Measurements from ENCODE around the gene BCL2.
"Not testable (repeated sequence)": the region's sequence is repeated elsewhere in the genome, so short reads cannot be mapped to it uniquely, and the experiment has no call there.

BCL2 gene

GRCh38 chr18:63208676-63209075, 110.9 kb downstream of the BCL2 start:
- Mint-ChIP-seq H3K27ac (peak overlapping the region; percentile 94), H3K27me3 (no peaks in the 10 kb centered on the region), H3K9me3 (no peaks in the 10 kb centered on the region), H3K4me3 (peak overlapping the region; percentile 81), H3K4me1 (ENCODE audit: low read depth) (peaks cover 99% of the 10 kb centered on the region), H3K36me3 (ENCODE audit: low read depth) (peaks cover 31% of the 10 kb centered on the region)

DNA sequence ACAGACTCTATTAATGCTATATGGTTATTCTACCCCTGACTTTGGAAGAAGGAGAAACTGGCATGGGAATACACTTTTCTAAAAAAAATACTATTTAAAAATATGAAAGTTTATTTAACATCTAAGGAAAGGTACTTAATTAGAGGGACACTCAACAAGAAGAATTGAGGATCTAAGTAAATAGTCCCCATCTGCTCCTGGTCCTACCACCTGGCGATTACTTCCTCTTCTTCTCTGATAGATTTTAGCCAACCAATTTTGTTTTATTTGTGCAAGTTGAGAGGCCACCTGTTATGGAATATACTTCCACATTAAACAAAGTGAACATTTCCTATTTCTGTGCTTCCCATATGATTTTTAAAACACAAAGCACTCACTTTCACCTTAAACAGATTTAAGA, 111.7 kb downstream of the BCL2 start:
- H3K27ac Mint-ChIP-seq: peak overlapping the region; percentile 94
- peaks cover 98% of the 10 kb centered on the region for H3K4me1 Mint-ChIP-seq (ENCODE audit: low read depth)
- peak overlapping the region; percentile 81 for H3K4me3 Mint-ChIP-seq
- H3K27me3 Mint-ChIP-seq: no peaks in the 10 kb centered on the region
- no peaks in the 10 kb centered on the region for H3K9me3 Mint-ChIP-seq
- peaks cover 27% of the 10 kb centered on the region for H3K36me3 Mint-ChIP-seq (ENCODE audit: low read depth)

- Mint-ChIP-seq H3K27me3 (no peaks in the 10 kb centered on the region), H3K36me3 (ENCODE audit: low read depth) (peaks cover 27% of the 10 kb centered on the region)
Observed at GRCh38 chr18:63207143-63207790, 112.3 kb downstream of the BCL2 start.

DNA sequence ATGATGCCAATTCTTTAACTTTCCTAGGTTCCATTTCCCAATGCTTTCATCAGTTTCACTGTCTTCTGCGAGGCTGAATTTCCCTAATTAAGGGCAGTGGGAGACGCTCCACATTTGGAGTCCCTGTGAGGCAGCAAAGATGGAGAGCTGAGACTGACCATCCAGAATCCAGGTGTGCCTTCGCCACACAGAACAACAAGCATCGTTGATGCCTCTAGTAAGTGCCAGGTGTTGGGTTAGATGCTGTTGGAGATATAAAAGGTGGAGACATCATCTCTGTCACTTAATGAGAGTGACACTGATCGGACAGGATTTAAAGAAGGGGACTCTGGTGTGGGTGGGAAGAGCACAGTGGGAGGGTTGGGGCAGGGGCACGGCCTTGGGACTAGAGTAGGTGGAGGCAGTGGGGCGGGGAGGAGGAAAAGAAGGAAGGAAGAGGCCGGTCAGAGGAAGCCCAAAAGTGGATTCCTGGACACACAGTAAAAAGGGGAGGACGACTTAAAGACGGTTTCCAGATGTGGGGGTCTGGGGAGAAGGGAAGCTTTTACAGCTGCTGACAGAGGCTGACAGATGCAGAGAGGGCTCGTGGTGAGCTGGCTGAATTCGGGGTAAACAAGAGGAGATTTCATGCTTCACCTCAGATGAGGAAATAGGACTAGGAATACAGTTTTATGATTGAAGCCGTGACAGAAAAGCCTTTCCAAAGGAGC, 113.0 kb downstream of the BCL2 start:
- Mint-ChIP-seq H3K4me3 (peak overlapping the region; percentile 81), H3K9me3 (no peaks in the 10 kb centered on the region), H3K36me3 (ENCODE audit: low read depth) (peaks cover 26% of the 10 kb centered on the region), H3K4me1 (ENCODE audit: low read depth) (peaks cover 94% of the 10 kb centered on the region), H3K27ac (peak overlapping the region; percentile 94), H3K27me3 (no peaks in the 10 kb centered on the region)

More at GRCh38 chr18:63207143-63207790, 112.3 kb downstream of the BCL2 start:
- peaks cover 98% of the 10 kb centered on the region for H3K4me1 Mint-ChIP-seq (ENCODE audit: low read depth)
- H3K27ac Mint-ChIP-seq: peak overlapping the region; percentile 94
- H3K9me3 Mint-ChIP-seq: no peaks in the 10 kb centered on the region
- peak overlapping the region; percentile 81 for H3K4me3 Mint-ChIP-seq

- Mint-ChIP-seq H3K27me3 (no peaks in the 10 kb centered on the region), H3K36me3 (ENCODE audit: low read depth) (peaks cover 22% of the 10 kb centered on the region)
Observed at GRCh38 chr18:63205791-63206252, 113.7 kb downstream of the BCL2 start.

DNA sequence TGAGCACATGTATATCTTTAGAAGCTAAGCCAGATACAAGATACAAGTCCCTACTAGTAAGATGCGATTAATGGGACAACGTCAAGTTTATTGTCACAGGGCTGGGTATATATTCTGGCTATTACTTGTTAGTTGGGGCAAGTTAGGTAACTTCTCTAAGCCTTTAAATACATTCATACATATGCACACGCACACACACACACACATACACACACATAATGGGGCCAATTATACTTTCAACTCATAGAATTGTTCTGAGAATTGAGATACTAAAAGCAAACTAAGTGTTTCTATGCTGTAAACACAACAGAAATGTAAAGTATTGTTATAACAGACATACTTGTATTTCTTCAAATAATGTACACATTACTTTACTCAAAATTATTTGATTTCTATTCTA, 116.1 kb downstream of the BCL2 start:
- Mint-ChIP-seq H3K4me1 (ENCODE audit: low read depth) (peaks cover 74% of the 10 kb centered on the region), H3K36me3 (ENCODE audit: low read depth) (peaks cover 10% of the 10 kb centered on the region), H3K27me3 (no peaks in the 10 kb centered on the region), H3K9me3 (no peaks in the 10 kb centered on the region), H3K27ac (peak overlapping the region; percentile 94), H3K4me3 (no peak overlapping the region)

More at GRCh38 chr18:63205791-63206252, 113.7 kb downstream of the BCL2 start:
- peak overlapping the region; percentile 94 for H3K27ac Mint-ChIP-seq
- peak overlapping the region; percentile 81 for H3K4me3 Mint-ChIP-seq
- H3K4me1 Mint-ChIP-seq (ENCODE audit: low read depth): peaks cover 94% of the 10 kb centered on the region
- H3K9me3 Mint-ChIP-seq: no peaks in the 10 kb centered on the region

GRCh38 chr18:63202828-63203227, 116.7 kb downstream of the BCL2 start:
- Mint-ChIP-seq H3K36me3 (ENCODE audit: low read depth) (peaks cover 10% of the 10 kb centered on the region), H3K9me3 (no peaks in the 10 kb centered on the region), H3K27me3 (no peaks in the 10 kb centered on the region), H3K4me3 (no peak overlapping the region), H3K4me1 (ENCODE audit: low read depth) (peaks cover 67% of the 10 kb centered on the region), H3K27ac (peak overlapping the region; percentile 10)

GRCh38 chr18:63201456-63201855, 118.1 kb downstream of the BCL2 start:
- H3K9me3 Mint-ChIP-seq; H3K4me3 Mint-ChIP-seq; H3K27me3 Mint-ChIP-seq; H3K36me3 Mint-ChIP-seq (ENCODE audit: low read depth): not testable (repeated sequence)
- Mint-ChIP-seq H3K27ac (peak overlapping the region; percentile 16), H3K4me1 (ENCODE audit: low read depth) (peaks cover 53% of the 10 kb centered on the region)

- H3K4me3 Mint-ChIP-seq: no peak overlapping the region
Observed at GRCh38 chr18:63199743-63200241, 119.8 kb downstream of the BCL2 start.

DNA sequence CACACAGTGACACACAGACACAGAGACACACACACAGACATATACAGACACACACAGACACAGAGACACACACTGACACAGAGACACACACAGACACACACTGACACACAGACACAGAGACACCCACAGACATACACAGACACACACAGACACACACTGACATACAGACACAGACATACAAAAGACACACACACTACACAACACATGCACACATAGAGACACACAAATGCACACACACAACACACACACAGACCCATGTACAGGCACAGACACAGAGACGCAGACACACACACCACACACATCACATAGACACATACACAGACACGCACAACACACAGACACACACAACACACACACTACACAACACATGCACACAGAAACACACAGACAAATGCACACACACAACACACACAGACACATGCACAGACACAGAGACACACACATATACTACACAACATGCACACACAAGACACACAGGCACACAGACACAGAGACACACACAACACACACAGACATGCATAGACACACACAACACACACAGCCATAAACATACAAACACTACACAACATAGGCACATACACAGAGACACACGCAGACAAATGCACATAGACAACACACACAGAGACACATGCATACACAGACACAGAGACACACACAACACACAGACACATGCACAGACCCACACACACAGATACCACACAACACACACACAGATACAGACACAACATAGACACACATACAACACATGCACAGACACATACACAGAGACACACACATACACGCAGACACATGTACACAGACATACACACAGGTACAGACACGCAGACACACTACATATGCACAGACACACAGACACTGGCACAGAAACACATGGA, 120.5 kb downstream of the BCL2 start:
- peaks cover under 1% of the 10 kb centered on the region for H3K36me3 Mint-ChIP-seq (ENCODE audit: low read depth)
- H3K4me3 Mint-ChIP-seq: no peak overlapping the region
- no peaks in the 10 kb centered on the region for H3K9me3 Mint-ChIP-seq
- no peaks in the 10 kb centered on the region for H3K27me3 Mint-ChIP-seq
- H3K27ac Mint-ChIP-seq: no peak overlapping the region
- H3K4me1 Mint-ChIP-seq (ENCODE audit: low read depth): peaks cover 31% of the 10 kb centered on the region

More at GRCh38 chr18:63199743-63200241, 119.8 kb downstream of the BCL2 start:
- peaks cover 37% of the 10 kb centered on the region for H3K4me1 Mint-ChIP-seq (ENCODE audit: low read depth)
- H3K27me3 Mint-ChIP-seq: no peaks in the 10 kb centered on the region
- H3K9me3 Mint-ChIP-seq: no peaks in the 10 kb centered on the region
- H3K36me3 Mint-ChIP-seq (ENCODE audit: low read depth): no peaks in the 10 kb centered on the region
- no peak overlapping the region for H3K27ac Mint-ChIP-seq

- Mint-ChIP-seq H3K36me3 (ENCODE audit: low read depth) (peaks cover 6% of the 10 kb centered on the region), H3K27ac (no peak overlapping the region), H3K4me3 (no peak overlapping the region), H3K27me3 (no peaks in the 10 kb centered on the region), H3K9me3 (no peaks in the 10 kb centered on the region), H3K4me1 (ENCODE audit: low read depth) (peaks cover 31% of the 10 kb centered on the region)
Observed at GRCh38 chr18:63198098-63198760, 121.3 kb downstream of the BCL2 start.

- H3K36me3 Mint-ChIP-seq (ENCODE audit: low read depth): peaks cover 7% of the 10 kb centered on the region
- H3K4me1 Mint-ChIP-seq (ENCODE audit: low read depth): peaks cover 32% of the 10 kb centered on the region
- H3K4me3 Mint-ChIP-seq: no peak overlapping the region
- H3K9me3 Mint-ChIP-seq: no peaks in the 10 kb centered on the region
- no peaks in the 10 kb centered on the region for H3K27me3 Mint-ChIP-seq
- no peak overlapping the region for H3K27ac Mint-ChIP-seq
Observed at GRCh38 chr18:63197246-63197869, 122.2 kb downstream of the BCL2 start.

GRCh38 chr18:63195326-63196159, 124.0 kb downstream of the BCL2 start:
- no peaks in the 10 kb centered on the region for H3K27me3 Mint-ChIP-seq
- peaks cover 28% of the 10 kb centered on the region for H3K4me1 Mint-ChIP-seq (ENCODE audit: low read depth)
- peaks cover 11% of the 10 kb centered on the region for H3K36me3 Mint-ChIP-seq (ENCODE audit: low read depth)
- peak overlapping the region; percentile 49 for H3K27ac Mint-ChIP-seq
- no peaks in the 10 kb centered on the region for H3K9me3 Mint-ChIP-seq
- H3K4me3 Mint-ChIP-seq: no peak overlapping the region
